Chondrocyte (in vitro differentiated cells): ENCODE results near the gene HOOK2. TPM values are rescaled to one million over a fixed set of nuclear protein-coding genes. Genes with fewer than 3 reads are reported as not detected.

Source experiments
- DNase-seq: peaks from one replicate; pipeline ENCODE4 v3.0.0; 2021; ENCODE audit warnings: mixed read lengths, low spot score
- H3K27ac Mint-ChIP-seq: one replicate; pipeline ENCODE4 v1.8.0; 2021; ENCODE audit warnings: mild to moderate bottlenecking, moderate library complexity, mixed read lengths; ENCODE audit not compliant: unreplicated experiment
- H3K27me3 Mint-ChIP-seq: 2 replicates; pipeline ENCODE4 v1.8.0; 2021; ENCODE audit warnings: low read depth, mixed read lengths
- H3K36me3 Mint-ChIP-seq: 2 replicates; pipeline ENCODE4 v1.8.0; 2021; ENCODE audit warnings: low read depth, mixed read lengths
- H3K4me1 Mint-ChIP-seq: 2 replicates; pipeline ENCODE4 v1.8.0; 2021; ENCODE audit warnings: low read depth, mild to moderate bottlenecking, mixed read lengths
- H3K4me3 Mint-ChIP-seq: one replicate; pipeline ENCODE4 v1.8.0; 2021; ENCODE audit warnings: mild to moderate bottlenecking, moderate library complexity, mixed read lengths; ENCODE audit not compliant: unreplicated experiment
- H3K9me3 Mint-ChIP-seq: 2 replicates; pipeline ENCODE4 v1.8.0; 2021; ENCODE audit warnings: low read depth, mixed read lengths
- total RNA-seq: library from RNA; stranded (reverse); gene quantifications from 3 replicates; pipeline ENCODE4 v1.2.1, GENCODE V29; 2021
- TF ChIP-seq, protein P1 (sequence below): fragments of 200-600 bp; sonication (generic); IDR thresholded peaks from 2 replicates; pipeline ENCODE4 v1.5.0; 2021; ENCODE audit warnings: antibody characterized with exemption, mild to moderate bottlenecking, moderate library complexity

Gene HOOK2
- total RNA-seq, 1 donor from 2014 or later, result 26.8 TPM

DNA sequence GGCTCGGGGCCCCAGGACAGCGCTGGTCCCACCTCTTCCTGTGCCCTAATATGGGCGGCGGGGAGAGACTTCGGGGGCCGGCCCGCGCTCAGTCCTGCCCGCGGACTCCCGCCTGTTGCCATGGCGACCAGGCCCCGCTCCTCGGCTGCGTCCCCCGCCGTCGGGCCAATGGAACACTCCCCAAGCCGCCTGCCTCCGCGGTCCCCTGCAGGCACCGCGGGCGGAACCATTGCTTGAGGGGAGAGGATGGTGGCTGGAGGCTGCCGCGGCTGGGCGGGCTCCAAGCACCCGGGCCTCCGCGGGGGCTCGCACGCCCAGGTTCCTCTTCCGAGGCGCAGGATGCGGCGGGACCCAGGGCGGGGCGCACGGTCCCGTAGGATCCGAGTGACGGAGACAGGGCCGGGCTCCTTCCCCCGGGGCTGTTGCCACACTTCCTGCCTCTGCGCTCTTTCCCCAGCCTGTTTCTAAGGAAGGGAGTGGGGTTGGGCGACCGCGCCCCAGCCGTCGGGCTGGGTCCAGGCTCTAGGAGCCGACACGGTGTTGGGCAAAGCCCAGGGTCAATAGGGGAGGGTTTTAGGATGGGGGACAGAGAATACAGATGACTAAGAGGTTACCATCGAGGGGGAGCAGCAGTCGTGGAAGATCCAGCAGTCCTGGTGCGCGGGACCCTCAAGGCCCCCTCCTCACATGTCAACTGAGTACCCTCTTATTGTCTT lies 14.7 kb upstream of the HOOK2 start:
- no peaks in the 10 kb centered on the region for H3K27me3 Mint-ChIP-seq
- peaks cover 2% of the 10 kb centered on the region for H3K36me3 Mint-ChIP-seq
- H3K9me3 Mint-ChIP-seq, result no peaks in the 10 kb centered on the region
- TF ChIP-seq, protein P1, sequence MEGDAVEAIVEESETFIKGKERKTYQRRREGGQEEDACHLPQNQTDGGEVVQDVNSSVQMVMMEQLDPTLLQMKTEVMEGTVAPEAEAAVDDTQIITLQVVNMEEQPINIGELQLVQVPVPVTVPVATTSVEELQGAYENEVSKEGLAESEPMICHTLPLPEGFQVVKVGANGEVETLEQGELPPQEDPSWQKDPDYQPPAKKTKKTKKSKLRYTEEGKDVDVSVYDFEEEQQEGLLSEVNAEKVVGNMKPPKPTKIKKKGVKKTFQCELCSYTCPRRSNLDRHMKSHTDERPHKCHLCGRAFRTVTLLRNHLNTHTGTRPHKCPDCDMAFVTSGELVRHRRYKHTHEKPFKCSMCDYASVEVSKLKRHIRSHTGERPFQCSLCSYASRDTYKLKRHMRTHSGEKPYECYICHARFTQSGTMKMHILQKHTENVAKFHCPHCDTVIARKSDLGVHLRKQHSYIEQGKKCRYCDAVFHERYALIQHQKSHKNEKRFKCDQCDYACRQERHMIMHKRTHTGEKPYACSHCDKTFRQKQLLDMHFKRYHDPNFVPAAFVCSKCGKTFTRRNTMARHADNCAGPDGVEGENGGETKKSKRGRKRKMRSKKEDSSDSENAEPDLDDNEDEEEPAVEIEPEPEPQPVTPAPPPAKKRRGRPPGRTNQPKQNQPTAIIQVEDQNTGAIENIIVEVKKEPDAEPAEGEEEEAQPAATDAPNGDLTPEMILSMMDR, result no peak
- peak overlapping the region; percentile 92 for H3K27ac Mint-ChIP-seq
- peaks cover 48% of the 10 kb centered on the region for H3K4me1 Mint-ChIP-seq
- peak; percentile 99 for DNase-seq
- peak overlapping the region; percentile 97 for H3K4me3 Mint-ChIP-seq

DNA sequence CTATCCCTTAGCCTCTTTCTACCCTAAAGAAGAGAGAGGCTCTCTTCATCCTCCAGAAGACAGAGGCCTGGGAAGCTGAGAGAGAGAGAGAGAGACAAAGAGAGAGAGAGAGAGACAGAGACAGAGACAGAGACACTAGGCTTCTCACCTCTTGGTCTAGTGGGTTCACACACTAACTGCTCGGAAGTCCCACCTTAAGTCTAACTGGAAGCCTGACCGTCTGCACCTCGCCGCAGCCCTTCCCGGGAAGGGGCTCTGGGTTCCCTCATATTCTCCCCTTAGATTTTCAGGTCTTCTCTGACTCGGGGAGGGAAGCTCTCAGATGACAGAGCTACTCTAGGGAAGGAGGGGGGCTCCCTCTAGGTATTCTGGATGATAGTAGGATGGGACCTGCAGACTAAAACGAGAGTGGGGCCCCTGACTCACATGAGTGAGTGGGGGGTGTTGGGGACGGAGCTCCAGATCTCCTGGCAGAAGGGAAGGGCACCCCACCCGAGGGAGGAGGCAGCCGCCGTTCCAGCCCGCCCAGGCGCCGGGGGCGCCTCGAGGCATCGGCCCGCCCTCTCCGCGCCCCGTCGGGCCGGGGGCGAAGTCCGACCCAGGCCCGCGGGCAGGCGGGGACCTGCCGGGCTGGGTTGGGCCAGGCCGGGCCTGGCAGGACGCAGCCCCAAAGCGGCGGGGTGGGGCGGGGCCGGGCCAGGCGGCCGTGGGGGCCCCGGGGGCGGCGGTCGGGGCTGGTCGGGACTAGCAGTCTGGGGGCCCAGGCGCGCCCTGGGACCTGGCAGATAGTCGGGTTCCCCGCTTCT lies 13.9 kb upstream of the HOOK2 start:
- TF ChIP-seq, protein P1, result no peak
- Mint-ChIP-seq H3K27me3 (no peaks in the 10 kb centered on the region), H3K9me3 (no peaks in the 10 kb centered on the region), H3K36me3 (peaks cover 2% of the 10 kb centered on the region), H3K4me3 (peak overlapping the region; percentile 97), H3K4me1 (peaks cover 41% of the 10 kb centered on the region), H3K27ac (peak overlapping the region; percentile 99)
- DNase-seq, result no peak

DNA sequence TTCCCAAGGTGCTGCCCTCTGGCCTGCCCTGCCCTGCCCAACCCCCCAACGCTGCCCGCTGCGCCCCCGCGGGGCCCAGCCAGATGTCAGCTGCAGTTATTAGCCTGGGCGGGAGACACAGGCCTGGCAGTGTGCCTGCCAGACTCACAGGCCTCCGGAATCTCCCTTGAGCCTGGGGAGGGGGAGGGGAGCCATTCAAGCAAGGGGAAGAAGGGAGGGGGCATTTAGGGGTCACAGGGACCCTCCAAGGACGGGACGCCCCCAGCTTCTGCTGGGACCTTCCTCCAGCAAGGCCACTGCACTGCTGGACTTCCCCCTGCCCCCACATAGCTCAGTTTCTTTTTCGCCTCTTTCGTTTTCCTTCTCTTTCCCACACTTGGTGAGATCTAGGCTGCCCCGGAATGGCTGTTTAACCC lies 13.3 kb upstream of the HOOK2 start:
- Mint-ChIP-seq H3K27me3 (no peaks in the 10 kb centered on the region), H3K4me1 (peaks cover 38% of the 10 kb centered on the region), H3K27ac (peak overlapping the region; percentile 99), H3K4me3 (peak overlapping the region; percentile 71), H3K36me3 (peaks cover 2% of the 10 kb centered on the region), H3K9me3 (no peaks in the 10 kb centered on the region)
- no peak for DNase-seq
- TF ChIP-seq, protein P1, result peak; percentile 24

DNA sequence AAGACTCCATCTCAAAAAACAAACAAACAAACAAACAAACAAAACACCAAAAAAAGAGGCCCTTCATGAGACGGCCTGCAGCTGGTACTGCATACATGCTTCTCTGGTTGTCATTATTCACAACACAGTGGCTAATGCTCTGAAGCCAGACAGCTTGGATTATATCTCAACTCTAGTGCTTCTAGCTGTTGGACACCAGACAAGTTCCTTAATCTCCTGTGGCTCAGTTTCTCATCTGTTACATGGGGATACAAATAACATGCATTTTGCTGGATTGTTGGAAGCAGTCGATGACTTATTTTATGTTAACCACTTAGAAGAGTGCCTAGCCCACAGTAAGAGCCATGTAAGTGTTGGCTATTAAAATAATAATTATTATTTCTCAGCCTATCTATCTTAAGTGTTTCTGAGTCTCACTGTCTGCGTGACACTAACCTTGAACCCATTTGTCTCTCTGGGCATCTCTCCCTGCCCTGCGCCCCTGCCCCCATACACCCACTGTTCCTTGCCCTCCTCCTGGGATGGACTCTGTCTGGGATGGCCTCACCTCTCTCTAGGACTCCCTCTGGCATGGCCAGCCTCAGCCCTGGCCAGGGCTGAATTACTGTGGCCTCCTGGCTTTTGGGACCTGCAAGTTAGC lies 12.8 kb upstream of the HOOK2 start:
- peak overlapping the region; percentile 99 for H3K27ac Mint-ChIP-seq
- no peak for DNase-seq
- no peaks in the 10 kb centered on the region for H3K9me3 Mint-ChIP-seq
- H3K4me3 Mint-ChIP-seq, result no peak overlapping the region
- H3K4me1 Mint-ChIP-seq, result peaks cover 38% of the 10 kb centered on the region
- TF ChIP-seq, protein P1, result no peak
- peaks cover under 1% of the 10 kb centered on the region for H3K36me3 Mint-ChIP-seq
- H3K27me3 Mint-ChIP-seq, result no peaks in the 10 kb centered on the region

DNA sequence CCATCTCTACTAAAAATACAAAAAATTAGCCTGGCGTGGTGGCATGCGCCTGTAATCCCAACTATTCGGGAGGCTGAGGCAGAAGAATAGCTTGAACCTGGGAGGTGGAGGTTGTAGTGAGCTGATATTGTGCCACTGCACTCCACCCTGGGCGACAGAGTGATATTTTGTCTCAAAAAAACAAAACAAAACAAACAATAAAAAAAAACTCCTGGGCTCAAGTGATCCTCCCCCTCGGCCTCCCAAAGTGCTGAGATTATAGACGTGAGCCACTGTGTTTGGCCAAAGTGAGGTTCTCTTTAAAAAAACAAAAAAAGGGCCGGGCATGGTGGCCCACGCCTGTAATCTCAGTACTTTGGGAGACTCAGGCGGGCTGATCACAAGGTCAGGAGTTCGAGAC lies 12.1 kb upstream of the HOOK2 start:
- no peak for DNase-seq
- H3K36me3 Mint-ChIP-seq, result no peaks in the 10 kb centered on the region
- H3K9me3 Mint-ChIP-seq, result no peaks in the 10 kb centered on the region
- H3K27me3 Mint-ChIP-seq, result no peaks in the 10 kb centered on the region
- TF ChIP-seq, protein P1, result no peak
- peak overlapping the region; percentile 99 for H3K27ac Mint-ChIP-seq
- H3K4me1 Mint-ChIP-seq, result peaks cover 38% of the 10 kb centered on the region
- H3K4me3 Mint-ChIP-seq, result no peak overlapping the region
